T-cell (primary cell): Measurements from ENCODE around the gene IFT27. TPM values are rescaled to one million over a fixed set of nuclear protein-coding genes. Genes with fewer than 3 reads are reported as not detected.

Source experiments
- ATAC-seq, 4 experiments: fragments of 200-7000 bp in 3 of 4; fragments of 150-1000 bp in 1 of 4; cut with Tn5 transposase; replicated peaks in 1 of 4; 1 replicate in 3 of 4; 2 replicates in 1 of 4; pipeline ENCODE4 v1.10.0; 2021; ENCODE audit warnings: moderate library complexity in 3 of 4, mild to moderate bottlenecking in 2 of 4, moderate number of reproducible peaks in 1 of 4
- CTCF ChIA-PET, 2 donors: fragments of 300-600 bp; sonication (Branson Sonifier 250); formaldehyde crosslinking; loops; one replicate each; lab custom pipeline; 2022; ENCODE audit warnings: antibody characterized with exemption in 2 of 2; lab: Charles Lee
- POLR2A ChIA-PET, 2 donors: fragments of 300-600 bp; sonication (Branson Sonifier 250); formaldehyde crosslinking; loops; one replicate each; lab custom pipeline; 2022; ENCODE audit warnings: antibody characterized with exemption in 2 of 2; lab: Charles Lee
- DNase-seq, 35 experiments: peaks; one replicate each; pipeline versions ENCODE4 v3.0.0 to v3.0.0-alpha.2; 2013 to 2023
- H3K27ac ChIP-seq: one replicate; pipeline ENCODE4 v1.5.1; 2013; ENCODE audit warnings: low read length
- H3K27me3 ChIP-seq, 2 experiments: replicated peaks in 1 of 2; 1 replicate in 1 of 2; 2 replicates in 1 of 2; pipeline versions ENCODE4 v1.6.1 to v1.7.0; 2013; ENCODE audit warnings: low read length in 1 of 2, mixed read lengths in 1 of 2; ENCODE audit not compliant: control insufficient read depth in 2 of 2, insufficient read depth in 2 of 2; ENCODE audit errors: extremely low read depth in 1 of 2
- H3K36me3 ChIP-seq, 2 donors: 1 replicate in 1 of 2; 2 replicates in 1 of 2; pipeline versions ENCODE4 v1.6.1 to v1.7.0; 2013; ENCODE audit warnings: low read length in 1 of 2; ENCODE audit not compliant: control insufficient read depth in 2 of 2, insufficient read depth in 1 of 2; ENCODE audit errors: extremely low read depth in 1 of 2
- H3K4me1 ChIP-seq, 2 experiments: 1 replicate in 1 of 2; 2 replicates in 1 of 2; pipeline versions ENCODE4 v1.6.1 to v1.7.0; 2013; ENCODE audit warnings: low read length in 2 of 2, mixed read lengths in 1 of 2; ENCODE audit not compliant: insufficient read depth in 2 of 2, control insufficient read depth in 1 of 2; ENCODE audit errors: extremely low read depth in 1 of 2
- H3K4me3 ChIP-seq, 2 donors: 1 replicate in 1 of 2; 2 replicates in 1 of 2; pipeline versions ENCODE4 v1.5.1 to v1.7.0; 2013; ENCODE audit warnings: mild to moderate bottlenecking in 2 of 2, low read length in 1 of 2, moderate library complexity in 1 of 2; ENCODE audit not compliant: control insufficient read depth in 1 of 2; ENCODE audit errors: extremely low read depth in 1 of 2
- H3K9me3 ChIP-seq: 2 replicates; pipeline ENCODE4 v1.7.0; 2013
- H3K27ac Mint-ChIP-seq, 2 donors: one replicate each; pipeline ENCODE4 v1.8.0; 2020 to 2021; ENCODE audit warnings: mild to moderate bottlenecking in 2 of 2, mixed read lengths in 2 of 2
- H3K27me3 Mint-ChIP-seq, 2 donors: one replicate each; pipeline ENCODE4 v1.8.0; 2021 to 2022; ENCODE audit warnings: mixed read lengths in 2 of 2
- H3K36me3 Mint-ChIP-seq: one replicate; pipeline ENCODE4 v1.8.0; 2021; ENCODE audit warnings: mixed read lengths
- H3K4me1 Mint-ChIP-seq, 3 donors: one replicate each; pipeline ENCODE4 v1.8.0; 2020 to 2022; ENCODE audit warnings: mixed read lengths in 3 of 3, mild to moderate bottlenecking in 1 of 3
- H3K4me3 Mint-ChIP-seq, 3 donors: one replicate each; pipeline ENCODE4 v1.8.0; 2020 to 2022; ENCODE audit warnings: mild to moderate bottlenecking in 3 of 3, mixed read lengths in 3 of 3, moderate library complexity in 3 of 3
- H3K9me3 Mint-ChIP-seq, 3 donors: one replicate each; pipeline ENCODE4 v1.8.0; 2020 to 2022; ENCODE audit warnings: mixed read lengths in 3 of 3
- WGBS: methylation state at CpG from one replicate; pipeline ENCODE4 v1.1.5; 2013; ENCODE audit warnings: missing lambda C conversion rate; ENCODE audit not compliant: insufficient coverage; 5-methylcytosine and 5-hydroxymethylcytosine counted together
- total RNA-seq, 35 experiments: library from RNA in 6 of 35; stranded (reverse) in 6 of 35; fragments of 120-200 nt in 1 of 35; gene quantifications; one replicate each; pipeline versions ENCODE4 v1.2.1 to v1.2.4 and lab custom pipeline; 2013 to 2026

Gene IFT27
- total RNA-seq, 5 donors from 2014 or later (not counting 1 experiment from before 2014, with no cell fraction given): 19.1 to 34.5 (median 32.0) TPM

- Mint-ChIP-seq H3K4me1 (peaks cover 4 to 15% (median 11%) of the 10 kb centered on the region in 3 donors), H3K36me3 (no peaks in the 10 kb centered on the region), H3K27ac (peak overlapping the region in 1 of 2 donors; percentile 39), H3K4me3 (peak overlapping the region in 2 of 3 donors; percentile 25 to 65), H3K9me3 (no peaks in the 10 kb centered on the region), H3K27me3 (peaks cover 61 to 81% of the 10 kb centered on the region in 2 donors)
- no peaks in the 10 kb centered on the region for H3K36me3 ChIP-seq
- H3K27ac ChIP-seq: no peak overlapping the region
- ChIA-PET CTCF (no interaction called here), POLR2A (no interaction called here)
- peaks cover 2 to 14% of the 10 kb centered on the region in 2 experiments for H3K4me1 ChIP-seq
- 60% methylated on average over 3 of the region's 5 CpGs for WGBS
- peaks cover 0 to 65% of the 10 kb centered on the region in 2 experiments for H3K27me3 ChIP-seq
- DNase-seq: no peak
- no peak overlapping the region for H3K4me3 ChIP-seq
- ATAC-seq: no peak
- no peaks in the 10 kb centered on the region for H3K9me3 ChIP-seq
These were observed 41.6 kb upstream of the IFT27 start for GRCh38 chr22:36817525-36817848.

DNA sequence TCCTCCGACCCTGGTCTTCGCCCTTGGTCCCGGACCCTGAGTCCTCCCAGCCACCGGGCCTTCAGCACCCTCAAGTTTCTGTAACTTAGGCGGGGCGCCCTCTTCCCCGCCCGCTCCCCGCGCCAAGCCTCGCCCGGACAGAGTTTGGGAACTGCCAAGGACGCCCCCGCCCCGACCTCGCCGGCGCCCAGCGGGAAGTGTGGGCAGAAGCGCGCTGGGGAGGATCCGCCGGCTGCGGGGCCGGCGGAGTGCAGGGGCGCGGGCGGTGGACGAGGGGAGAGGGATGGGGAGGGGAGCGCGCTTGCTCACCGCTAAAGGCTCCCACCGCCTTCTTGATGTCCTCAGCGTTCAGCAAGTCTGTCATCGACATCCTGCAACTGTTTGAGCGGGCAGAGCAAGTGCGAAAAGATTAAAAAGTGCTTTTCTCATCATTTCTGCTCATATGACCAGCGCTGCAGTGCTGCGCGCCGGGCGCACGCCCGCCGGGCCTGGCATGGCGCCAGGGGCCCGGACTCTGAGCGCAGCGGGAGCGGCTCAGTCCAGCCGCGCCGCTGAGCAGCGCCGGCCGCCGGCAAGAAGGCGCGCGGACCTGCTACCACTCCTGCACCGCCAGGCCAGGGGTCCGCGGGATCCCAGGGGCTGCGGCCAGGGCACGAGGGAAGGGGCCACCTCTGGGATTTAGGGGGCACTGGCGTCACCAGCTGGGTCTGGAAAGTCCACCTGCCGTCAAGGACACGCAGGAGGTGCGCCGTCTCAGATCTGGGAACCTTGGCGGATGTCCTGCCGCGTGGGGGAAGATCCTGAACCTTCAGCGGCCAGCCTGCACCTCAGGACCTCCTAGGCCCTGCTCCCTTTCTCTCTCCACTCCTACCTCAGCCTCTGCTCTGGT is 41.0 kb upstream of the IFT27 start, which contains the start of gene PVALB:
TSS of gene PVALB (minus strand) at position 400 of the 889 bp plus-strand sequence. CDS start at position 370, 30 bp downstream.
- Mint-ChIP-seq H3K27ac (peak within 1 kb of the TSS in 1 of 2 donors; percentile 39), H3K4me3 (peak within 1 kb of the TSS in 2 of 3 donors; percentile 25 to 65)
- peak in 1 of 35 experiments; percentile 5 for DNase-seq

DNA sequence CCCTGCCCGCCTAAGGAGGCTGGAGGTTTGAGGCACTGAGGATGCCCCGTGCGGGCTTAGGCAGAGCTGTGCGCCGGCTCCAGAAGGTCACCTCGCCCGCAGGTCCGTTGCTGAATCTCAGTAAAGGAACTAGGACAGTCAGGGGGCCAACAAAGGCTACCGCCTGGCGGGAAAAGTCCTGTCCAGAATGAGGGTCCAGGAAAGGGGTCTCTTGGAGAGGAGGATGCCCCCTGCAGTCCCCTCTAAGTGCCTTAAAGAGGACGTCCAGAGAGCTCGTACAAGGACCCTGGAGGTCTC is 40.4 kb upstream of the IFT27 start:
- H3K4me3 Mint-ChIP-seq: peak overlapping the region in 1 of 3 donors; percentile 59
- Histone ChIP-seq H3K27ac (no peak overlapping the region), H3K27me3 (peaks cover 0 to 63% of the 10 kb centered on the region in 2 experiments), H3K4me3 (no peak overlapping the region), H3K9me3 (no peaks in the 10 kb centered on the region), H3K36me3 (no peaks in the 10 kb centered on the region), H3K4me1 (peaks cover 2 to 14% of the 10 kb centered on the region in 2 experiments)
- no peak overlapping the region for H3K27ac Mint-ChIP-seq
- H3K9me3 Mint-ChIP-seq: no peaks in the 10 kb centered on the region
- ATAC-seq (no peak), DNase-seq (no peak)
- CTCF ChIA-PET: no interaction called here
- H3K4me1 Mint-ChIP-seq: peaks cover 4 to 15% (median 11%) of the 10 kb centered on the region in 3 donors
- no peaks in the 10 kb centered on the region for H3K36me3 Mint-ChIP-seq
- POLR2A ChIA-PET: no interaction called here
- H3K27me3 Mint-ChIP-seq: peaks cover 62 to 83% of the 10 kb centered on the region in 2 donors
- 5% methylated on average over 12 of the region's 12 CpGs for WGBS

More for the DNA sequence above, 41.0 kb upstream of the IFT27 start, which contains the start of gene PVALB:
- Mint-ChIP-seq H3K27me3 (peaks cover 62 to 85% of the 10 kb centered on the region in 2 donors), H3K9me3 (no peaks in the 10 kb centered on the region), H3K36me3 (no peaks in the 10 kb centered on the region), H3K4me1 (peaks cover 4 to 15% (median 11%) of the 10 kb centered on the region in 3 donors)
- ChIA-PET POLR2A (no interaction called here), CTCF (no interaction called here)
- Histone ChIP-seq H3K36me3 (no peaks in the 10 kb centered on the region), H3K27me3 (peaks cover 0 to 63% of the 10 kb centered on the region in 2 experiments), H3K27ac (no peak within 1 kb of the TSS), H3K4me1 (peaks cover 2 to 14% of the 10 kb centered on the region in 2 experiments), H3K9me3 (no peaks in the 10 kb centered on the region), H3K4me3 (no peak within 1 kb of the TSS)
- 4% methylated on average over 70 of the region's 75 CpGs for WGBS
- peak in 2 of 4 experiments; percentile 49 to 50 for ATAC-seq

- 39% methylated on average over 7 of the region's 8 CpGs for WGBS
- peaks cover 2 to 14% of the 10 kb centered on the region in 2 experiments for H3K4me1 ChIP-seq
- POLR2A ChIA-PET: no interaction called here
- CTCF ChIA-PET: no interaction called here
- no peak overlapping the region for H3K4me3 ChIP-seq
- no peaks in the 10 kb centered on the region for H3K36me3 ChIP-seq
- H3K27ac Mint-ChIP-seq: peak overlapping the region in 1 of 2 donors; percentile 59
- peaks cover 0 to 63% of the 10 kb centered on the region in 2 experiments for H3K27me3 ChIP-seq
- H3K27ac ChIP-seq: no peak overlapping the region
- no peak for DNase-seq
- peak overlapping the region in 1 of 3 donors; percentile 59 for H3K4me3 Mint-ChIP-seq
- peaks cover 62 to 78% of the 10 kb centered on the region in 2 donors for H3K27me3 Mint-ChIP-seq
- peaks cover 4 to 15% (median 12%) of the 10 kb centered on the region in 3 donors for H3K4me1 Mint-ChIP-seq
- ATAC-seq: no peak
- H3K9me3 ChIP-seq: no peaks in the 10 kb centered on the region
- no peaks in the 10 kb centered on the region for H3K36me3 Mint-ChIP-seq
- no peaks in the 10 kb centered on the region for H3K9me3 Mint-ChIP-seq
These were observed 39.8 kb upstream of the IFT27 start for GRCh38 chr22:36815558-36816338.

- H3K27me3 Mint-ChIP-seq: peaks cover 56 to 69% of the 10 kb centered on the region in 2 donors
- CTCF ChIA-PET: no interaction called here
These were observed 38.9 kb upstream of the IFT27 start for GRCh38 chr22:36814801-36815200.

More at GRCh38 chr22:36814801-36815200, 38.9 kb upstream of the IFT27 start:
- no peaks in the 10 kb centered on the region for H3K36me3 ChIP-seq
- Mint-ChIP-seq H3K4me3 (no peak overlapping the region), H3K27ac (no peak overlapping the region), H3K9me3 (no peaks in the 10 kb centered on the region), H3K4me1 (peaks cover 4 to 15% (median 13%) of the 10 kb centered on the region in 3 donors), H3K36me3 (no peaks in the 10 kb centered on the region)
- ATAC-seq: no peak
- H3K27ac ChIP-seq: no peak overlapping the region
- no peak for DNase-seq
- POLR2A ChIA-PET: no interaction called here
- H3K4me3 ChIP-seq: no peak overlapping the region
- H3K9me3 ChIP-seq: no peaks in the 10 kb centered on the region
- H3K4me1 ChIP-seq: peaks cover 2 to 14% of the 10 kb centered on the region in 2 experiments
- WGBS: 86% methylated on average over 5 of the region's 10 CpGs
- H3K27me3 ChIP-seq: peaks cover 0 to 63% of the 10 kb centered on the region in 2 experiments
